ENCODE measurements around the gene SH3BGR.

SH3BGR gene

GRCh38 chr21:39555911-39556590 lies 104.3 kb downstream of the SH3BGR start:
- DNase-seq = peak; percentile 5

GRCh38 chr21:39559511-39559910 lies 107.7 kb downstream of the SH3BGR start:
- no peak for DNase-seq

DNA sequence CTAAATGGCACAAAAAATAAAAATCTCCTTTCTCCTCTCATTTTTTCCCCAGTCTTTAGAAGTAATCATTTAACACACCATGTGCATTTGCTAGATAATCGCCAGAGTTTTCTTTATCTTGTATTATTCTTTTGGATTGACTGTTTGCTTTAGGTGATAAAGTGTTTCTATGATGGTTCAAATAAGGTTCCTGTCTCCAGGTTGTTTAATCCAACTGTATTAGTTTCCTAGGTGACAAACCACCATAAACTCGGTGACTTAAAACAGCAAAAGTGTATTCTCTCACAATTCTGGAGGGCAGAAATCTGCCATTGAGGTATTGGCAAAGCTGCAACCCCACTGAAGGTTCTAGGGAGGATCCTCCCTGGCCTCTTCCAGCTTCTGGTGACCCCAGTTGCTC lies 109.4 kb downstream of the SH3BGR start:
- no peak for DNase-seq

DNA sequence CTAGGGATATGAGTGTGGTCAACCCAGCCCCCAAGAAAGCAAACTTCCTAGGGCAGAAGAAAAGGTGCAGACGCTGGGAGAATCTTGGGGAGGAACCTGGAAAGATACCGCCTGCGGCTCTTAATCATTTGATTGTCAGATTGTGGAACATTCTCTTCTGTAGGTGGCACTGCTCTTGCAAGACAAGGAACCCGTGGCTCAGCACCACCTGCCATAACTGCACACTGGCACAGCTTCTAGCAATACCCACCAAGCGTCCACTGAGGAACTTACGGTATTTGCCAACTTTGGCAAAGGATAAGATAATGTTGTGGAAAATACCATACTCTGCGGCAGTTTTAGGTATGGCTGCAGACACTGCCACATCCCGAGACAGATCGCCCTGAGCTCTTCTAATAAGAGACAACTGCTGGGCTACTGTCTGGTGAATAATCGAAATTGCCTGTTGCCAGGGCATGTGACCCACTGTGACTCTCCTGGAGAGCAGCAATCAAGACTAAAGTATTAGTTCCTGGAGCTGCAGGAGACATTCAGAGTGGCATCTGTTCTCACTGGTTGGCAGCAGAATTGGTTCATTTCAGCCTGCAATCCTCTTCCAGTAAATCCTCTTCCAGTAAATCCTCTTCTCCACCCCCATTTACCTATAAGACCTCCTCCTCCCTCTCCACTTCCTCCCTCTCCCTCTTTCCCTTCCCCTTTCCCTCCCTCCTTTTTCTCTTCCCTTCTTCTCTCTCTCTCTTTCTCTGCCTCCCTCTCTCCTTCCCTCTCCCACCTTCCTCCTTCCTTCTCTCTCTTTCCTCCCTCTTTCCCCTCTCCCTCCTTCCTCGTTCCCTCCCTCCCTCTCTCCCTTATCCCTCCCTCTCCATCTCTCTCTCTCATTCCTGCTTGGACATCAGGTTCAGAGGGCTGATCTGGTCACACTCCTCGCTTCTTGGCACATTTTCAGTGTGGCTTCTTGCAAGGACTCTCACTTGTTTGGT lies 111.3 kb downstream of the SH3BGR start:
- DNase-seq = peak; percentile 65

- DNase-seq = peak; percentile 81
These were observed 112.4 kb downstream of the SH3BGR start for GRCh38 chr21:39564200-39564599.
